SHP77 (cell line): ENCODE data around the gene ATP6AP1.

Experiments
- DNase-seq, 2 experiments: peaks; one replicate each; lab custom pipeline; 2025; lab: John Stamatoyannopoulos, UW

ATP6AP1 gene

GRCh38 chrX:154444755-154445246, 16.3 kb downstream of the ATP6AP1 start:
- no peak for DNase-seq

DNA sequence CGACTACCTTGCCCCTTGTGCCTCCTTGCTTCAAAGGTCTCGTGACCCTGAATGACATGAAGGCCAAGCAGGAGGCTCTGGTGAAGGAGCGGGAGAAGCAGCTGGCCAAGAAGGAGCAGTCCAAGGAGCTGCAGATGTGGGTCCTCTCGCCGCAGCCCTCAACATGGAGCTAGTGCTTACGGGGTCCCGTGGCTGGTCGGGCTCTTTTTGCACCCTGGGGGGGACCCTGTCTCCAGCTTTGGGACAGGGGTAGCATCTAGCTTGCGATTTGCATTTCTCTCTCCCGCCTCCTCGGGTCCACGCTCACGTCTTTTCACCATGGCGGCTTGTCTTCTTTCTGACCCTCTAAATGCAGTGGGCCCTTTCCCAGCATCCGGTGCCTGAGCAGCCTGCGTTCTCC, 17.3 kb downstream of the ATP6AP1 start:
- DNase-seq: no peak

DNA sequence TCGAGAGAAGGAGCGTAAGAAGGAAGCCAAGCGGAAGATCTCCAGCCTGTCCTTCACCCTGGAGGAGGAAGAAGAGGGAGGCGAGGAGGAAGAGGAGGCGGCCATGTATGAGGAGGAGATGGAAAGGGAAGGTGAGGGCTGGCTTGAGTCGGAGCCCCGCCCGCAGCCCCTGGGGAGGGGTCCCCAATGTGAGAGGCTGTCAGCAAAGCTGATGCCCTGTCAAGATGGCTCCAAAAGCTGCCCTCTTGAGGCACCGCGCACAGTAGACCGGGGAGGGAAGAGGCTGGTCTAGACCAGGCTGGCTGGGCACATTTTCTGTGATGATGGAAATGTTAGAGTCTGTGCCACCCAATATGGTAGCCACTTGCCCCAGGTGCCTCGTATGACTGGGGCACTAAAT, 18.0 kb downstream of the ATP6AP1 start:
- DNase-seq: no peak

DNA sequence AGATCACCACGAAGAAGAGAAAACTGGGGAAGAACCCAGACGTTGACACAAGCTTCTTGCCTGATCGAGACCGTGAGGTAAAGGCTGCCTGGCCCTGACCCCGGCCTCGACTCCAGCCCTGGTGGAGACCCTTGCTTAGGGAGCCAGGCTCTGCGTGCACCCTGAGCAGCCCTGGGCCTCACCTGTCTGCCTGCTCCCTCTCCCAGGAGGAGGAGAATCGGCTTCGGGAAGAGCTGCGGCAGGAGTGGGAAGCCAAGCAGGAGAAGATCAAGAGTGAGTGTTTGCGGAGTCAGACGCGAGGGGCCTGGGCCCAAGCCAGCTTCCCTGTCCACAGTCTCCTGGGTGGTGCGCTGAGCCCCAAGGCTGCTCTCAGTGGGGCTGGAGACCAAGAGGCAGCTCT, 20.0 kb downstream of the ATP6AP1 start:
- no peak for DNase-seq

GRCh38 chrX:154449618-154450017, 21.1 kb downstream of the ATP6AP1 start:
- DNase-seq: no peak

DNA sequence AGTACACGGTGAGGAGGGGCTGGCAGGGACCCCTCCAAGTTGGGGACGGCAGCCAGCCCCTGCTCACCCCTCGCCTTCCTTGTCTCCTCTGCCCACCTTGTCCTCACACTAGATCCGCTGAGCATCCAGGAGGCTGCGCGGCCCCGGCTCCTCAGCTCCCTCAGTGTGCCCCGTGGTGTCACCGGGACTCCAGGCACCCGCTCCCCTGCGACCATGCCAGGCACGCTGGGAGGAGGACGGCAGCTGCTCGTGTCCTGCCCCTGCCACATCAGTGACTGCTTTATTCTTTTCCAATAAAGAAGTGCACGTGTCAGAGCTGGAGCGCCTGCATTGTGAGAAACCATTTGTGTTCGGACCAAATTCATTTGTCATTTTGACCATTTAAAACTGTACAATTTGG, 21.8 kb downstream of the ATP6AP1 start:
- no peak for DNase-seq

GRCh38 chrX:154452823-154453222, 24.3 kb downstream of the ATP6AP1 start:
- no peak for DNase-seq

DNA sequence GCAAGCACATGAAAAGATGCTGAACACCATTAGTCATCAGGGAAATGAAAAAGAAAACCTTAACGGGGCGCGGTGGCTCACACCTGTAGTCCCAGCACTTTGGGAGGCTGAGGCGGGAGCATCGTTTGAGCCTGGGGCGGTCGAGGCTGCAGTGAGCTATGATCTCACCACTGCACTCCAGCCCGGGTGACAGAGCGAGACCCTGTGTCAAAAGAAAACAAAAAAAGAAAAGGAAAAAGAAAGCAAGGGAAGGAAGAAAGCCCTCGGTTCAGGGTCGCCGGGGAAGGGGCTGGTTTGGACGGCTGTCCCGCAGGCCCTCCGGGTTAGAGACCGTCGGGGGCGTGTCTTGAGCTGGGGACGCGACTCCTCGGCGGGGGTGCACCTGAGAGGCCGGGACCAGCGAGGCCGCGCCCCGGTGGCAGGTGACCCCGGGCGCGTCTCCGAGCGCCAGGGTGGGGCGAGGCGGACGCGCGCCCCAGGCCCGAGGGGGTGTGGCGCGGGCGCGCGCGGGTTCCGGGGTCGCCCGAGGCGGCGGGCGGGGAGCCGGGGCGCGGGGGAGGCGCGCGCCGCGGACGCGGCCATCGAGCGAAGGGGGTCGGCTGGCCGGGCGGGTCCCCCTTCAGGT, 29.1 kb downstream of the ATP6AP1 start:
- DNase-seq: no peak

- no peak for DNase-seq
Measured at GRCh38 chrX:154458116-154458953, 29.9 kb downstream of the ATP6AP1 start, which contains the start of gene PLXNA3. Gene PLXNA3, plus strand, starts transcription at chrX:154458281. Its CDS starts 1,903 bp downstream, at chrX:154460184.

- DNase-seq: no peak
Measured at GRCh38 chrX:154458954-154459778, 30.7 kb downstream of the ATP6AP1 start.

DNA sequence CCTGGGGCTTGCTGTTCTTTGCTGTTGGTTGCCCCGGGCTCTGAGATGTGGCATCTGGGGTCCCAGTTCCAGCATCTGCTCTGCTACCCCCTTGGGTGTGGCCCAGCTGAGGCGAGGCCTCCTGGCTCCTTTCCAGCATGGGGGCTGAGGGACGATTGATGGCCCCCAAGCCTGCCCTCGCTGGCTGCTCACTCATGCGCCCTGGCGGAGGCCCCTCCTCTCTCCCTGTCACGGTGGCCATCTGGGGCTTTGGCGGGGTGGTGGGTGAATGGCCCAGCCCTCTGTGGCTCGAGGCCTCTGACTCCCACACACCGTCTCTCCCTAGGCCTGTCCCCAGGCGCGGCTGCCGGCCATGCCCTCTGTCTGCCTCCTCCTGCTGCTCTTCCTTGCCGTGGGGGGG, 31.4 kb downstream of the ATP6AP1 start:
- no peak for DNase-seq

DNA sequence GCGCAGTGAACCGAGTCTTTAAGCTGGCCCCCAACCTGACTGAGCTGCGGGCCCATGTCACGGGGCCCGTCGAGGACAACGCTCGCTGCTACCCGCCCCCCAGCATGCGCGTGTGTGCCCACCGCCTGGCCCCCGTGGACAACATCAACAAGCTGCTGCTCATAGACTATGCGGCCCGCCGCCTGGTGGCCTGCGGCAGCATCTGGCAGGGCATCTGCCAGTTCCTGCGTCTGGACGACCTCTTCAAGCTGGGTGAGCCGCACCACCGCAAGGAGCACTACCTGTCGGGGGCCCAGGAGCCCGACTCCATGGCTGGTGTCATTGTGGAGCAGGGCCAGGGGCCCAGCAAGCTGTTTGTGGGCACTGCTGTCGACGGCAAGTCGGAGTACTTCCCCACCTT, 31.8 kb downstream of the ATP6AP1 start:
- DNase-seq: no peak

GRCh38 chrX:154462396-154462795, 33.9 kb downstream of the ATP6AP1 start:
- no peak for DNase-seq

GRCh38 chrX:154463611-154464220, 35.2 kb downstream of the ATP6AP1 start:
- DNase-seq: no peak

- no peak for DNase-seq
Measured at GRCh38 chrX:154464806-154465365, 36.4 kb downstream of the ATP6AP1 start.

DNA sequence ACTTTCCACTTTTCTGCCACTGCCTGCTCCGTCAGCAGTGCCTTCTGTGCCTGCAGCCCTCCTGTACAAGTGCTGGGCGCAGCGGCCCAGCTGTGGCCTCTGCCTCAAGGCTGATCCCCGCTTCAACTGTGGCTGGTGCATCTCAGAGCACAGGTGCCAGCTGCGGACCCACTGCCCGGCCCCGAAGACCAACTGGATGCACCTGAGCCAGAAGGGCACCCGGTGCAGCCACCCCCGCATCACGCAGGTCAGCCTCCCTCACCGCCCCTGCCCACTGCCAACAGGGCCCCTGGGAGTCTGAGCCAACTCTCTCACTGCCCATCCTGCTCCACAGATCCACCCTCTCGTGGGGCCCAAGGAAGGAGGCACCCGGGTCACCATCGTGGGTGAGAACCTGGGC, 37.1 kb downstream of the ATP6AP1 start:
- no peak for DNase-seq

GRCh38 chrX:154466036-154466435, 37.6 kb downstream of the ATP6AP1 start:
- no peak for DNase-seq

- no peak for DNase-seq
Measured at GRCh38 chrX:154466907-154467306, 38.4 kb downstream of the ATP6AP1 start.

- DNase-seq: no peak
Measured at GRCh38 chrX:154467556-154467955, 39.1 kb downstream of the ATP6AP1 start.

- no peak for DNase-seq
Measured at GRCh38 chrX:154468217-154468616, 39.7 kb downstream of the ATP6AP1 start.

GRCh38 chrX:154469114-154469513, 40.6 kb downstream of the ATP6AP1 start:
- no peak for DNase-seq

DNA sequence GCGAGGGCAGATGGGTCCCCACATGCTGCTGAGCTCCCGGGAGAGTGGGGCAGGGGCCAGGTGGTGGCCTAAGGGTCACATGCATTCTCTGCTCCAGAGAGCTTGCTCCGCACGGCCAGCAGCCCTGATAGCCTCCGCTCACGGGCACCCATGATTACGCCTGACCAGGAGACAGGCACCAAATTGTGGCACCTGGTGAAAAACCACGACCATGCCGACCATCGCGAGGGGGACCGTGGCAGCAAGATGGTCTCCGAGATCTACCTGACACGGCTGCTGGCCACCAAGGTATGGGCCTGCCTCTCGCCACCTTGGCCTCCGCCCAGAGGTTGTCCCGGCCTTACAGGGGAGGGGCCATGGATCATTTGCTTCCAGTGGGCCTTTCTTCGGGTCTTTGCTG, 41.4 kb downstream of the ATP6AP1 start:
- no peak for DNase-seq
